ENCODE data around the gene ERV3-1.

DNA sequence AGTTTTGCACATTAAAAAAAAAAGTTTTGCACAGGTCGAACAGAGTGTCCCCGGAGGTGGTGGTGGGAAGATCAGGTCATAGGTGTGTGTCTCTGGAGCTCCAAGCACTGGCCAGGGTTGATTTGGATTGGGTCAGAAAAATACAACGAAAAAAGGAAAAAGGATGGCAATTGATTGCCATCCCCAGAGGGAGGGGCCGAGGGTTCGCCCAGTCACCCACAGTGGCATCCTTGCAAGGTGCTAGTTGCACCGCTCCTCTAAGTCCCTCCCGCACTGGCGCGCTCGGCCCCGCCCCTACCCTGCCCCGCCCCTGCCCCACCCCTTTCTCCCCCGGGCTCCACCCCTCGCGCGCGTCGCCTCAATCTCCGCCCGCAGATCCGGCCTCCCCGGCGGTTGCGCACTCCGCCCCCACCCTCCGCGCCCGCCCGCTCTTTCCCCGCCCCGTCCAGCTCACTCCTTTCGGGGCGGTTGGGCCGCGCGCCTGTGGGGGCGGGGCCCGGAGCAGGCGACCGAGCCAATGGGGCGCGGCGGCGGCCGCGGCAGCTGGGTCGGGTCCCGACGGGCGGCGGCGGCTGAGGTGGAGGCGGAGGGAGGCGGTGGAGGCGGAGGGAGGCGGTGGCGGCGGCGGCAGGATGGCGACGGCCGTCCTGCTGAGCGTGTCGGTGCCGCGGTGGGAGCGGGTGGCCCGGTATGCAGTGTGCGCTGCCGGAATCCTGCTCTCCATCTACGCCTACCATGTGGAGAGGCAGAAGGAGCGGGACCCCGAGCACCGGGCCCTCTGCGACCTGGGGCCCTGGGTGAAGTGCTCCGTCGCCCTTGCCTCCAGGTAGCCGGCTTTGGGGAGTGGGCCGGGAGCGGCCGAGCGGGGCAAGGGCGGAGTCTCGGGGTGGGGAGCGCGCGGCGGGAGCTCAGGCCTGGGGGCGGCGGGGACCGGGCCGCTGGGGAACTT, 31.5 kb upstream of the ERV3-1 start:
- TF ChIP-seq, protein P1, sequence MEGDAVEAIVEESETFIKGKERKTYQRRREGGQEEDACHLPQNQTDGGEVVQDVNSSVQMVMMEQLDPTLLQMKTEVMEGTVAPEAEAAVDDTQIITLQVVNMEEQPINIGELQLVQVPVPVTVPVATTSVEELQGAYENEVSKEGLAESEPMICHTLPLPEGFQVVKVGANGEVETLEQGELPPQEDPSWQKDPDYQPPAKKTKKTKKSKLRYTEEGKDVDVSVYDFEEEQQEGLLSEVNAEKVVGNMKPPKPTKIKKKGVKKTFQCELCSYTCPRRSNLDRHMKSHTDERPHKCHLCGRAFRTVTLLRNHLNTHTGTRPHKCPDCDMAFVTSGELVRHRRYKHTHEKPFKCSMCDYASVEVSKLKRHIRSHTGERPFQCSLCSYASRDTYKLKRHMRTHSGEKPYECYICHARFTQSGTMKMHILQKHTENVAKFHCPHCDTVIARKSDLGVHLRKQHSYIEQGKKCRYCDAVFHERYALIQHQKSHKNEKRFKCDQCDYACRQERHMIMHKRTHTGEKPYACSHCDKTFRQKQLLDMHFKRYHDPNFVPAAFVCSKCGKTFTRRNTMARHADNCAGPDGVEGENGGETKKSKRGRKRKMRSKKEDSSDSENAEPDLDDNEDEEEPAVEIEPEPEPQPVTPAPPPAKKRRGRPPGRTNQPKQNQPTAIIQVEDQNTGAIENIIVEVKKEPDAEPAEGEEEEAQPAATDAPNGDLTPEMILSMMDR (IDR thresholded peaks at IDR 0.05) = no peak
- no peak for TF ChIP-seq EZH2 (IDR thresholded peaks at IDR 0.05; ENCODE audit: borderline replicate concordance, insufficient read depth, low read depth, low read length, poor library complexity, severe bottlenecking)
